ENCODE results near the gene LBHD2. TPM values are rescaled to one million over a fixed set of nuclear protein-coding genes. Genes with fewer than 3 reads are reported as not detected.

The LBHD2 gene
- total RNA-seq, 2 experiments from 2014 or later = not detected

- intact Hi-C loops (cut with micrococcal nuclease) = loop anchor here (2.0 kb wide), 1 partner anchor 16 kb away; no protein-coding TSS in a partner anchor
- CTCF ChIA-PET = no interaction called here
- peaks cover 24% of the 10 kb centered on the region for H3K27me3 Mint-ChIP-seq (ENCODE audit: low read depth)
These were observed 25.6 kb upstream of the LBHD2 start for GRCh38 chr14:103058164-103059055.

GRCh38 chr14:103059556-103059955, 24.5 kb upstream of the LBHD2 start:
- no peaks in the 10 kb centered on the region for H3K36me3 Mint-ChIP-seq (ENCODE audit: low read depth)
- H3K27me3 Mint-ChIP-seq (ENCODE audit: low read depth) = peaks cover 24% of the 10 kb centered on the region
- no peak for DNase-seq
- CTCF ChIA-PET = no interaction called here
- H3K9me3 Mint-ChIP-seq = no peaks in the 10 kb centered on the region
- peaks cover 8% of the 10 kb centered on the region for H3K4me1 Mint-ChIP-seq (ENCODE audit: low read depth)
- no peak overlapping the region for H3K4me3 Mint-ChIP-seq
- intact Hi-C loops (cut with micrococcal nuclease) = loop anchor here (2.0 kb wide), 1 partner anchor 15 kb away; no protein-coding TSS in a partner anchor
- H3K27ac Mint-ChIP-seq = no peak overlapping the region

More at GRCh38 chr14:103058164-103059055, 25.6 kb upstream of the LBHD2 start:
- no peaks in the 10 kb centered on the region for H3K36me3 Mint-ChIP-seq (ENCODE audit: low read depth)
- peak overlapping the region; percentile 53 for H3K4me3 Mint-ChIP-seq
- H3K27ac Mint-ChIP-seq = no peak overlapping the region
- peaks cover 8% of the 10 kb centered on the region for H3K4me1 Mint-ChIP-seq (ENCODE audit: low read depth)
- no peak for DNase-seq
- H3K9me3 Mint-ChIP-seq = no peaks in the 10 kb centered on the region

GRCh38 chr14:103061482-103061976, 22.5 kb upstream of the LBHD2 start:
- Mint-ChIP-seq H3K4me3 (no peak overlapping the region), H3K27ac (no peak overlapping the region), H3K36me3 (ENCODE audit: low read depth) (no peaks in the 10 kb centered on the region), H3K27me3 (ENCODE audit: low read depth) (peaks cover 17% of the 10 kb centered on the region), H3K9me3 (no peaks in the 10 kb centered on the region), H3K4me1 (ENCODE audit: low read depth) (peaks cover 1% of the 10 kb centered on the region)
- intact Hi-C loops (cut with micrococcal nuclease) = no loop called here
- CTCF ChIA-PET = interaction anchor here (1.7 to 2.7 kb wide), 2 partner anchors 14 to 44 kb away, joined by 6 to 7 read pairs; no protein-coding TSS in a partner anchor
- no peak for DNase-seq

- H3K4me1 Mint-ChIP-seq (ENCODE audit: low read depth) = no peaks in the 10 kb centered on the region
- no peak overlapping the region for H3K27ac Mint-ChIP-seq
- H3K4me3 Mint-ChIP-seq = no peak overlapping the region
- CTCF ChIA-PET = no interaction called here
- H3K27me3 Mint-ChIP-seq (ENCODE audit: low read depth) = peaks cover 6% of the 10 kb centered on the region
- intact Hi-C loops (cut with micrococcal nuclease) = no loop called here
- DNase-seq = no peak
- H3K9me3 Mint-ChIP-seq = no peaks in the 10 kb centered on the region
- no peaks in the 10 kb centered on the region for H3K36me3 Mint-ChIP-seq (ENCODE audit: low read depth)
These were observed 19.6 kb upstream of the LBHD2 start for GRCh38 chr14:103064436-103064835.

GRCh38 chr14:103064978-103065377, 19.0 kb upstream of the LBHD2 start:
- H3K27ac Mint-ChIP-seq = no peak overlapping the region
- H3K4me3 Mint-ChIP-seq = no peak overlapping the region
- H3K4me1 Mint-ChIP-seq (ENCODE audit: low read depth) = no peaks in the 10 kb centered on the region
- intact Hi-C loops (cut with micrococcal nuclease) = no loop called here
- peaks cover 3% of the 10 kb centered on the region for H3K27me3 Mint-ChIP-seq (ENCODE audit: low read depth)
- no peaks in the 10 kb centered on the region for H3K36me3 Mint-ChIP-seq (ENCODE audit: low read depth)
- DNase-seq = no peak
- CTCF ChIA-PET = interaction anchor here (1.3 kb wide), 1 partner anchor 10 kb away, joined by 5 read pairs; no protein-coding TSS in a partner anchor
- no peaks in the 10 kb centered on the region for H3K9me3 Mint-ChIP-seq

- Mint-ChIP-seq H3K27ac (no peak overlapping the region), H3K4me1 (ENCODE audit: low read depth) (no peaks in the 10 kb centered on the region), H3K9me3 (no peaks in the 10 kb centered on the region), H3K27me3 (ENCODE audit: low read depth) (no peaks in the 10 kb centered on the region), H3K36me3 (ENCODE audit: low read depth) (no peaks in the 10 kb centered on the region), H3K4me3 (no peak overlapping the region)
- CTCF ChIA-PET = interaction anchor here (1.3 kb wide), 1 partner anchor 9 kb away, joined by 5 read pairs; no protein-coding TSS in a partner anchor
- intact Hi-C loops (cut with micrococcal nuclease) = no loop called here
- DNase-seq = no peak
These were observed 18.1 kb upstream of the LBHD2 start for GRCh38 chr14:103065861-103066260.

- DNase-seq = no peak
- CTCF ChIA-PET = no interaction called here
- intact Hi-C loops (cut with micrococcal nuclease) = no loop called here
- Mint-ChIP-seq H3K27ac (no peak overlapping the region), H3K27me3 (ENCODE audit: low read depth) (no peaks in the 10 kb centered on the region), H3K9me3 (no peaks in the 10 kb centered on the region), H3K4me1 (ENCODE audit: low read depth) (no peaks in the 10 kb centered on the region), H3K4me3 (no peak overlapping the region), H3K36me3 (ENCODE audit: low read depth) (no peaks in the 10 kb centered on the region)
These were observed 17.6 kb upstream of the LBHD2 start for GRCh38 chr14:103066399-103066798.

GRCh38 chr14:103067231-103067954, 16.6 kb upstream of the LBHD2 start:
- CTCF ChIA-PET = interaction anchor here (0.9 kb wide), 1 partner anchor 37 kb away, joined by 3 read pairs; no protein-coding TSS in a partner anchor
- no peak overlapping the region for H3K27ac Mint-ChIP-seq
- intact Hi-C loops (cut with micrococcal nuclease) = no loop called here

GRCh38 chr14:103068351-103069073, 15.5 kb upstream of the LBHD2 start:
- DNase-seq = no peak
- no peaks in the 10 kb centered on the region for H3K4me1 Mint-ChIP-seq (ENCODE audit: low read depth)
- H3K36me3 Mint-ChIP-seq (ENCODE audit: low read depth) = no peaks in the 10 kb centered on the region
- CTCF ChIA-PET = interaction anchor here (0.9 kb wide), 1 partner anchor 10 kb away, joined by 4 read pairs; no protein-coding TSS in a partner anchor
- no peak overlapping the region for H3K4me3 Mint-ChIP-seq
- no peaks in the 10 kb centered on the region for H3K9me3 Mint-ChIP-seq
- H3K27ac Mint-ChIP-seq = no peak overlapping the region
- intact Hi-C loops (cut with micrococcal nuclease) = no loop called here
- no peaks in the 10 kb centered on the region for H3K27me3 Mint-ChIP-seq (ENCODE audit: low read depth)

More at GRCh38 chr14:103067231-103067954, 16.6 kb upstream of the LBHD2 start:
- Mint-ChIP-seq H3K36me3 (ENCODE audit: low read depth) (no peaks in the 10 kb centered on the region), H3K4me1 (ENCODE audit: low read depth) (no peaks in the 10 kb centered on the region), H3K4me3 (no peak overlapping the region), H3K27me3 (ENCODE audit: low read depth) (no peaks in the 10 kb centered on the region), H3K9me3 (no peaks in the 10 kb centered on the region)
- DNase-seq = no peak

GRCh38 chr14:103070263-103070885, 13.6 kb upstream of the LBHD2 start:
- CTCF ChIA-PET = no interaction called here
- no peak for DNase-seq
- intact Hi-C loops (cut with micrococcal nuclease) = no loop called here
- Mint-ChIP-seq H3K36me3 (ENCODE audit: low read depth) (no peaks in the 10 kb centered on the region), H3K4me1 (ENCODE audit: low read depth) (no peaks in the 10 kb centered on the region), H3K27ac (no peak overlapping the region), H3K9me3 (no peaks in the 10 kb centered on the region), H3K27me3 (ENCODE audit: low read depth) (no peaks in the 10 kb centered on the region), H3K4me3 (no peak overlapping the region)

GRCh38 chr14:103070971-103071542, 13.0 kb upstream of the LBHD2 start:
- no peaks in the 10 kb centered on the region for H3K36me3 Mint-ChIP-seq (ENCODE audit: low read depth)
- no peaks in the 10 kb centered on the region for H3K9me3 Mint-ChIP-seq
- intact Hi-C loops (cut with micrococcal nuclease) = no loop called here
- CTCF ChIA-PET = no interaction called here
- no peak overlapping the region for H3K27ac Mint-ChIP-seq
- H3K4me1 Mint-ChIP-seq (ENCODE audit: low read depth) = no peaks in the 10 kb centered on the region
- H3K4me3 Mint-ChIP-seq = no peak overlapping the region
- no peaks in the 10 kb centered on the region for H3K27me3 Mint-ChIP-seq (ENCODE audit: low read depth)
- DNase-seq = no peak

Data from activated naive CD4-positive, alpha-beta T cell treated with anti-CD3 and anti-CD28 coated beads for 36 hours (primary cell).